ENCODE data around the gene MDK.
A peak's percentile ranks its signal among the peaks of the same experiment; 100 is the strongest.

Gene MDK

DNA sequence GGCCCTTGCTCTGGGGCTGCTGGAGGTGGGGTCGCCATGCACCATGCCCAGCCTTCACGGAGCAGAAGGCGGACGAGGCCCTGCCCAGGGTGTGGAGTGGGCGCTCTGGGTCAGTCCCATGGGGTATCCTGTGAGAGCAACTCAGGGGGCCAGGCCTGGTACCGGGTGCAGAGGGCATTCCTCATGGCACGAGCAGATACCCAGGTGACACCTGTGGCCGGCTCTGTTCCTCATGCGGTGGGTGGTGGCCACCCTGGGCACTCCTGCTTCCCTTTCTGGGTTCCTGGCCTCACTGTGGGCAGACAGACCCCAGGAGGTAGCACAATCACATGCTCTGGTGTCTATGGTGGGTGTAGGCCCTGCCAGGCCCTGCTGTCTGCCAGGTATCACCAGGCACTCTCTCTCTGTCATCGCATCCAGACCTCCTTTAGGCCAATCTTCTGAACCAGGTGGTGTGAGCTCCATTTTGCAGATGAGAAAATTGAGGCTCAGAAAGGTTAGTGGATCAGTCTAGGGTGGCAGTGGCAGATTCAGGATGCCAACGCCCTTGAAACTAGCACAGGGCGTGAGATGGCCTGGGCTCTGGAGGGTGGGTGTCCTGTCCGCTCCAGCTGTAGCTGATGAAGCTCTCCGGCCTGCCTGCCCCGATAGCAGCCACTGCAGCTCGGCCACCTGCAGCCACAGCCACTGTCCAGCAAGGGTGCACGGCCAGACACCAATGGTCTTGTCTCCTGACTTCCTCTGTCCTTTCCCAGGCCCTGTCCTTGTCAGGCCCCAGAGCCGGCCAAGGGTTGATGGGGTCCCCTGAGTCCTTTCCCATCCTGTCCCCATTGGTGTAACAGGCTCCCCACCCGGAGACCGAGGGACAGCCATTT is 19.1 kb upstream of the MDK start:
- Histone ChIP-seq H3K9ac (ENCODE audit: low read length) (peak overlapping the region; percentile 98), H3K27me3 (ENCODE audit: insufficient read depth, low read length) (no peaks in the 10 kb centered on the region), H2AFZ (ENCODE audit: low read length) (no peak overlapping the region), H3K9me3 (ENCODE audit: low read length) (no peaks in the 10 kb centered on the region), H3K9me2 (ENCODE audit: low read depth, low read length) (no peaks in the 10 kb centered on the region), H3F3A (ENCODE audit: insufficient read depth, low read length) (no peaks in the 10 kb centered on the region), H3K4me3 (ENCODE audit: low read depth, low read length, poor library complexity, severe bottlenecking) (peak overlapping the region; percentile 84), H3K27ac (ENCODE audit: low read depth, low read length, poor library complexity, severe bottlenecking) (peak overlapping the region; percentile 95), H3K4me2 (ENCODE audit: low read length) (peak overlapping the region; percentile 98), H4K20me1 (ENCODE audit: insufficient read depth, low read length) (no peaks in the 10 kb centered on the region), H3K36me3 (ENCODE audit: insufficient read depth, low read length) (peaks cover 4% of the 10 kb centered on the region; the same call in 1 of the 2 replicates), H3K79me2 (ENCODE audit: insufficient read depth, low read length) (peaks cover 8% of the 10 kb centered on the region; the same call in 1 of the 2 replicates), H3K4me1 (ENCODE audit: insufficient read depth, low read length, severe bottlenecking) (peaks cover 56% of the 10 kb centered on the region)
- TF ChIP-seq, protein P1, sequence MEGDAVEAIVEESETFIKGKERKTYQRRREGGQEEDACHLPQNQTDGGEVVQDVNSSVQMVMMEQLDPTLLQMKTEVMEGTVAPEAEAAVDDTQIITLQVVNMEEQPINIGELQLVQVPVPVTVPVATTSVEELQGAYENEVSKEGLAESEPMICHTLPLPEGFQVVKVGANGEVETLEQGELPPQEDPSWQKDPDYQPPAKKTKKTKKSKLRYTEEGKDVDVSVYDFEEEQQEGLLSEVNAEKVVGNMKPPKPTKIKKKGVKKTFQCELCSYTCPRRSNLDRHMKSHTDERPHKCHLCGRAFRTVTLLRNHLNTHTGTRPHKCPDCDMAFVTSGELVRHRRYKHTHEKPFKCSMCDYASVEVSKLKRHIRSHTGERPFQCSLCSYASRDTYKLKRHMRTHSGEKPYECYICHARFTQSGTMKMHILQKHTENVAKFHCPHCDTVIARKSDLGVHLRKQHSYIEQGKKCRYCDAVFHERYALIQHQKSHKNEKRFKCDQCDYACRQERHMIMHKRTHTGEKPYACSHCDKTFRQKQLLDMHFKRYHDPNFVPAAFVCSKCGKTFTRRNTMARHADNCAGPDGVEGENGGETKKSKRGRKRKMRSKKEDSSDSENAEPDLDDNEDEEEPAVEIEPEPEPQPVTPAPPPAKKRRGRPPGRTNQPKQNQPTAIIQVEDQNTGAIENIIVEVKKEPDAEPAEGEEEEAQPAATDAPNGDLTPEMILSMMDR (IDR thresholded peaks at IDR 0.05; ENCODE audit: low read length) = no peak
- no peak for TF ChIP-seq EZH2 (IDR thresholded peaks at IDR 0.05; ENCODE audit: borderline replicate concordance, low read length)

DNA sequence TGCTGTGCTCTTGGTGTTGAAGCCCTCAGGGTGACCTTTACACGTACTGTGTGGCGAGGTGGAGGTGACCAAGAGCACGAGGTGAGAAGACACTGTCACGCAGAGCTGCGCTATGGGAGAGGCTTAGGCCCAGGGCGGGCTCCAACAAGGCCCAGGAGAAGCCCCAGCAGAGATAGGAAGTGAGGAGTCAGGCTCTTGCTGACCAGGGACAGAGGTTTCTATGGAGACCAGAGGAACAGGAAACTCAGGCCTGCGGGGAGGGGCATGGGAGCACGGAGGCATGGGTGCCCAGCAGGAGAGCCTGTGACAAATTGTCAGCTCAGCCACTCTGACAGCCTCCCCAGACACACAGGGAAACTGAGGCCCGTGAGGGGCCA is 18.4 kb upstream of the MDK start:
- Histone ChIP-seq H3K4me3 (ENCODE audit: low read depth, low read length, poor library complexity, severe bottlenecking) (peak overlapping the region; percentile 84), H3K9ac (ENCODE audit: low read length) (peak overlapping the region; percentile 98; the same call in 1 of the 2 replicates), H3K27ac (ENCODE audit: low read depth, low read length, poor library complexity, severe bottlenecking) (peak overlapping the region; percentile 95), H3K27me3 (ENCODE audit: insufficient read depth, low read length) (no peaks in the 10 kb centered on the region), H3K9me3 (ENCODE audit: low read length) (no peaks in the 10 kb centered on the region), H3K9me2 (ENCODE audit: low read depth, low read length) (no peaks in the 10 kb centered on the region), H3F3A (ENCODE audit: insufficient read depth, low read length) (no peaks in the 10 kb centered on the region), H3K4me1 (ENCODE audit: insufficient read depth, low read length, severe bottlenecking) (peaks cover 50% of the 10 kb centered on the region), H4K20me1 (ENCODE audit: insufficient read depth, low read length) (no peaks in the 10 kb centered on the region), H3K36me3 (ENCODE audit: insufficient read depth, low read length) (peaks cover 7% of the 10 kb centered on the region; the same call in 1 of the 2 replicates), H2AFZ (ENCODE audit: low read length) (no peak overlapping the region), H3K4me2 (ENCODE audit: low read length) (peak overlapping the region; percentile 98), H3K79me2 (ENCODE audit: insufficient read depth, low read length) (peaks cover 8% of the 10 kb centered on the region; the same call in 1 of the 2 replicates)
- TF ChIP-seq, protein P1 (IDR thresholded peaks at IDR 0.05; ENCODE audit: low read length) = no peak
- no peak for TF ChIP-seq EZH2 (IDR thresholded peaks at IDR 0.05; ENCODE audit: borderline replicate concordance, low read length)

DNA sequence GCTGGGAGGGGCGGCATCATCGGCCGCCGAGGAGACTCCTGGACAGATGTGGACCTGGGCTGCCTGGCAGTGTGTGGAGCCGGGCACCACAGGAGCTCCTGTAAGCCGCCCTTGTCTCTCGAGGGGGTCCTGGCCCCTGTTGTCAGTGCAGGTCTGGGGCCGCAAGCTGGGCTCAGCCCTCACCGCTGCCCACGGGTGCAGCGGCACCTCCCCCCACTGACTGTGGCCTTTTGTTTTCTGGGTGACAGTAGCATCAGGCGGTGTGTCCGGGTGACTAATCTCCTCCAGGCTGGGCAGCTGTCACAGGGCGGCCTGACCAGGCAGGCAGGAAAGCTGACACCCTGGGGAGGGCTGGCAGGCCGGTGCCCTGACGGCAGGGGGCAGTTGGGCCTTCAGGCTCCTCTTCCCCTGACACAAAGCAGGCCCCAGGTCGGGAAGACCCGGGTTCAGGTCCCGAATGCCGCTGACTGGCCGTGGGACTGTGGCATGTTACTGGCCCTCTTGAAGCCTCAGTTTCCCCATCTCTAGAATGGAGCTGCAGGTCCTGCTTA is 17.9 kb upstream of the MDK start:
- Histone ChIP-seq H3K4me1 (ENCODE audit: insufficient read depth, low read length, severe bottlenecking) (peaks cover 45% of the 10 kb centered on the region), H3K4me3 (ENCODE audit: low read depth, low read length, poor library complexity, severe bottlenecking) (no peak overlapping the region), H3K27ac (ENCODE audit: low read depth, low read length, poor library complexity, severe bottlenecking) (no peak overlapping the region), H3K79me2 (ENCODE audit: insufficient read depth, low read length) (peaks cover 8% of the 10 kb centered on the region; the same call in 1 of the 2 replicates), H3K9me3 (ENCODE audit: low read length) (no peaks in the 10 kb centered on the region), H3K27me3 (ENCODE audit: insufficient read depth, low read length) (no peaks in the 10 kb centered on the region), H2AFZ (ENCODE audit: low read length) (no peak overlapping the region), H3K9me2 (ENCODE audit: low read depth, low read length) (no peaks in the 10 kb centered on the region), H3K9ac (ENCODE audit: low read length) (no peak overlapping the region), H3F3A (ENCODE audit: insufficient read depth, low read length) (no peaks in the 10 kb centered on the region), H3K36me3 (ENCODE audit: insufficient read depth, low read length) (peaks cover 12% of the 10 kb centered on the region; the same call in 1 of the 2 replicates), H3K4me2 (ENCODE audit: low read length) (no peak overlapping the region; the same call in 1 of the 2 replicates), H4K20me1 (ENCODE audit: insufficient read depth, low read length) (no peaks in the 10 kb centered on the region)
- TF ChIP-seq, protein P1 (IDR thresholded peaks at IDR 0.05; ENCODE audit: low read length) = no peak
- TF ChIP-seq EZH2 (IDR thresholded peaks at IDR 0.05; ENCODE audit: borderline replicate concordance, low read length) = no peak
